Sigmoid colon (tissue), 7 donors: ENCODE data around the gene SS18. TPM values are rescaled to one million over a fixed set of nuclear protein-coding genes. Genes with fewer than 3 reads are reported as not detected.
A peak's percentile ranks its signal among the peaks of the same experiment; 100 is the strongest.

Experiments used
- DNase-seq: peaks from one replicate; pipeline ENCODE4 v3.0.0-alpha.2; 2019
- H3K27ac ChIP-seq, 4 donors: fragments of 200-600 bp; sonication (generic); one replicate each; pipeline ENCODE4 v1.5.1; 2016 to 2019; ENCODE audit warnings: mild to moderate bottlenecking in 1 of 4
- H3K27me3 ChIP-seq, 3 donors: fragments of 200-600 bp; sonication (generic); one replicate each; pipeline ENCODE4 v1.5.1; 2019; ENCODE audit warnings: mild to moderate bottlenecking in 1 of 3
- H3K36me3 ChIP-seq, 4 donors: fragments of 200-600 bp; sonication (generic); one replicate each; pipeline ENCODE4 v1.5.1; 2016 to 2019
- H3K4me1 ChIP-seq, 4 donors: fragments of 200-600 bp; sonication (generic); one replicate each; pipeline ENCODE4 v1.5.1; 2017 to 2019
- H3K4me3 ChIP-seq, 4 donors: fragments of 200-600 bp; sonication (generic); one replicate each; pipeline ENCODE4 v1.5.1; 2017 to 2019; ENCODE audit warnings: mild to moderate bottlenecking in 2 of 4, moderate library complexity in 1 of 4
- H3K9me3 ChIP-seq, 4 donors: fragments of 200-600 bp in 3 of 4; sonication (generic) in 3 of 4; one replicate each; pipeline versions ENCODE4 v1.5.1 to v1.6.1; 2013 to 2019
- EP300 ChIP-seq, 4 donors: sonication (generic); formaldehyde crosslinking; IDR thresholded peaks; one replicate each; pipeline ENCODE4 v1.6.1; 2017; ENCODE audit warnings: antibody characterized with exemption in 4 of 4
- POLR2A ChIP-seq, 2 donors: fragments of 450-650 bp; IDR thresholded peaks; one replicate each; pipeline ENCODE4 v1.6.1; 2016; ENCODE audit warnings: antibody characterized with exemption in 2 of 2, mild to moderate bottlenecking in 2 of 2, moderate library complexity in 2 of 2
- POLR2AphosphoS5 ChIP-seq, 4 donors: sonication (generic); formaldehyde crosslinking; IDR thresholded peaks; one replicate each; pipeline ENCODE4 v1.6.1; 2017; ENCODE audit warnings: antibody characterized with exemption in 4 of 4
- WGBS, 2 donors: extraction: QIAGEN DNeasy Blood & Tissue Kit; methylation state at CpG; one replicate each; pipeline ENCODE4 v1.1.7; 2013; 5-methylcytosine and 5-hydroxymethylcytosine counted together
- intact Hi-C: fragments of 100-400 bp; cut with DNase I; formaldehyde crosslinking; loops from one replicate; pipeline ENCODE4 v1.15.1; 2023
- polyA plus RNA-seq, 3 donors: library from polyadenylated mRNA; stranded (reverse); fragments of 200-250 nt; gene quantifications; one replicate each; pipeline ENCODE4 v1.2.3, GENCODE V29; 2013
- total RNA-seq, 4 donors: library from RNA; depleted of rRNA; stranded (reverse); fragments of >200 nt; gene quantifications; one replicate each; pipeline ENCODE4 v1.1.0, GENCODE V29; 2016
- TF ChIP-seq, protein P1 (sequence below), 4 experiments: fragments of 450-650 bp in 3 of 4; fragments of 200-600 bp in 1 of 4; IDR thresholded peaks; one replicate each; pipeline ENCODE4 v1.5.1; 2016 to 2019; ENCODE audit warnings: antibody characterized with exemption in 4 of 4, mild to moderate bottlenecking in 3 of 4, moderate library complexity in 2 of 4
- donor health status: healthy with polysubstance abuse.
- donor health status: Bipolar disorder and iron deficiency.
- donor health status: healthy.

Gene SS18
- total and polyA plus RNA-seq, 7 donors = 22.8 to 204 (median 89.2) TPM

DNA sequence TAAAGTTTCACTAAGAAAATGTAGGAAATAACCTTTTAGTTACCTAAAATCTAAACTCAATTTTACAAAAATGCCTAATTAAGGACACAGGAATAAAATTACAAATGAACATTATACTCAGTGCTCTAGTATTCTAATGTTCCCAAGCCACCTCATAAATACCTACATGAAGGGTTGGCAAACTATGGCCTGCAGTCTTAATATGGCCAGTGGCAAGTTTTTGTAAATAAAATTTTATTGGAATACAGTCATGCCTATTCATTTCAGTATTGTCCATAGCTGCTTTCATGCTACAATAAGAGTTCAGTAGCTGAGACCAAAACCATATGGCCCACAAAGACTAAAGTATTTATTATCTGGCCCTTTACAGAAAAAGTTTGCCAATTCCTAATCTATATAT, 53.8 kb downstream of the SS18 start:
- intact Hi-C loops = no loop called here
- TF ChIP-seq POLR2AphosphoS5 (IDR thresholded peaks at IDR 0.05) = peak in 1 of 4 donors; percentile 36
- TF ChIP-seq POLR2A (IDR thresholded peaks at IDR 0.05) = no peak
- Histone ChIP-seq H3K4me1 (peaks cover 0 to 12% (median 4%) of the 10 kb centered on the region in 4 donors), H3K4me3 (no peak overlapping the region), H3K27ac (no peak overlapping the region), H3K27me3 (no peaks in the 10 kb centered on the region), H3K36me3 (peaks cover 0 to 67% (median 25%) of the 10 kb centered on the region in 4 donors), H3K9me3 (no peaks in the 10 kb centered on the region)
- DNase-seq = no peak

DNA sequence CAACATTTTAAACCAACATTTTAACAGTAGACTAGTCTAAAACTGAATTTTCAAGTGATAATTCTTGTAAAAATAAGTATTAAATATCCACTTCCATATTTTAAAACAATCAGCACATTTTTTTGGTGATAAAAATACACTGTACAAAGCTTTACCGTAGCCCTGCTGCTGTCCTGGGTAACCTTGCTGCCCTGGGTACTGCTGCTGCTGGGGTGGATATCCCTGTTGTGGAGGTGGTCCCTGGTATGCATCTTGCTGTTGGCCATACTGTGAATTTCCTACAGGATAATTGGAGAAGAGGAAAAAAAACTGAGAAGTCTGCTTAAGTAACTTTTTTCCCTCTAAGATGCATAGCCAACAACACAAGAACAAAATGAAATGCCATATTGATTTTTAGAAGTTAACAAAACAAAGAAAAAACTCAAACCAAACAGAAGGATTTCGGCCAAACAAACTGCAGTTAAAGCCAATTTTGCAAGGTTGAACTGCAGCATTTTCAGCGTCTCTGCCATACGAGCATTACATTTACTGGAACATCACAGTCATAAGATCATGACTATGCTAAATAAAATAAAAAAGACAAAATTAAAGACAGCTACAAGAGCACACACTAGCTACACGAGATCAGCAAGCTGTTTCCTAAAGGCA, 55.4 kb downstream of the SS18 start:
- 90 to 95% methylated on average over 5 of the region's 5 CpGs for whole genome bisulfite sequencing, 2 donors
- Histone ChIP-seq H3K36me3 (peaks cover 0 to 83% (median 28%) of the 10 kb centered on the region in 4 donors), H3K27me3 (no peaks in the 10 kb centered on the region), H3K9me3 (no peaks in the 10 kb centered on the region), H3K27ac (no peak overlapping the region), H3K4me3 (no peak overlapping the region), H3K4me1 (peaks cover 0 to 7% (median 3%) of the 10 kb centered on the region in 4 donors)
- no peak for DNase-seq
- TF ChIP-seq EP300 (IDR thresholded peaks at IDR 0.05) = no peak
- no peak for TF ChIP-seq POLR2AphosphoS5 (IDR thresholded peaks at IDR 0.05)
- TF ChIP-seq, protein P1, sequence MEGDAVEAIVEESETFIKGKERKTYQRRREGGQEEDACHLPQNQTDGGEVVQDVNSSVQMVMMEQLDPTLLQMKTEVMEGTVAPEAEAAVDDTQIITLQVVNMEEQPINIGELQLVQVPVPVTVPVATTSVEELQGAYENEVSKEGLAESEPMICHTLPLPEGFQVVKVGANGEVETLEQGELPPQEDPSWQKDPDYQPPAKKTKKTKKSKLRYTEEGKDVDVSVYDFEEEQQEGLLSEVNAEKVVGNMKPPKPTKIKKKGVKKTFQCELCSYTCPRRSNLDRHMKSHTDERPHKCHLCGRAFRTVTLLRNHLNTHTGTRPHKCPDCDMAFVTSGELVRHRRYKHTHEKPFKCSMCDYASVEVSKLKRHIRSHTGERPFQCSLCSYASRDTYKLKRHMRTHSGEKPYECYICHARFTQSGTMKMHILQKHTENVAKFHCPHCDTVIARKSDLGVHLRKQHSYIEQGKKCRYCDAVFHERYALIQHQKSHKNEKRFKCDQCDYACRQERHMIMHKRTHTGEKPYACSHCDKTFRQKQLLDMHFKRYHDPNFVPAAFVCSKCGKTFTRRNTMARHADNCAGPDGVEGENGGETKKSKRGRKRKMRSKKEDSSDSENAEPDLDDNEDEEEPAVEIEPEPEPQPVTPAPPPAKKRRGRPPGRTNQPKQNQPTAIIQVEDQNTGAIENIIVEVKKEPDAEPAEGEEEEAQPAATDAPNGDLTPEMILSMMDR (IDR thresholded peaks at IDR 0.05) = no peak
- no peak for TF ChIP-seq POLR2A (IDR thresholded peaks at IDR 0.05)
- intact Hi-C loops = no loop called here

DNA sequence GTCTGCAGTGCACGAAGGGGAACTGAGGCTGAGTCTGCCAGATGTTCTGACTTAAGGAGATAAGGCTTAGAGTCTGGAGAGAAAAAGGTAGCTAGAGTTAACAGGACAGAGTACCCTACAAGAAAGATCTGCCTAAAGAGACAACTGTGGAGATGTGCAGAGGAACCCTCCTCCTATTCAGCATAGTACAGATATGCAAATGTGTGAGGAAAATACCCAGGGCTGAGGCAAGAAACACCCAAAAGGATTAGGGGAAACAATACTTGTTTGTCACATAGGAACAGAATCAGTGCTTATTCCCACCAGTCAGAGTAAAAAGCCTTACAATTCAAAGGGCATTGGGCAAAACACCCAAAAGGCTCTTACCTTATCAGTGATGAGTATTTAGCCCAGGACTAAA, 67.8 kb downstream of the SS18 start:
- peaks cover 9 to 91% (median 31%) of the 10 kb centered on the region in 4 donors for H3K36me3 ChIP-seq

DNA sequence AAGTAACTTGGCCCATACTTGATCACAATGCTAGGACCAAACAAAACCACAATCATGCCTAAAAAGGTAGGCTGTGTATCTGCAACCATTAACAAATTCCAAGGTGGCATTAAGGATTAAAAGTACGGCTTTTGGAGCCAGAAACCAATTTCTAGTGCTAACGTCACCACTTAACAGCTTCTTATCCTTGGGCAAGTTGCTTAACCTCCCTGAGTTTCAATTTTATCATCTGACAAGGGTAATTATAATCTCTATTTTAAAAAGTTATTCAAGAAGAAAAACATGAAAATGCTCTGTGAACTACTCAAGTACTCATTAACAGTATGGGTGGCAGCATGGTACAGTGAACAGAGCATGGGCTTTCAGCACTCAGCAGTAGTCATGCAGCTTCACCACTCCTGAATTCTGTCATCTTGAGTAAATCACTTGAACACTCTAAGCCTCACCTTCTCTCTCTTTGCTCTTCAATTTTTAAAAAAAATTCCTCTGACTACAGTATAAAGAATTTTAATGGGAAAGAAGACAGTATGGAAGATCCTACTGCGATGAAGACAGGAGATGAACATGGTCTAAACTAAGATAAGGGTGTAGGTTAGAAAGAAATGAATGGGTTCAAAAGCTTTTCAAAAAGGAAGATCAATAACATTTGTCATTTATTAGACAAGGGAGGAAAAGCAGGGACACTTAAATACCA, 69.2 kb downstream of the SS18 start:
- WGBS, 2 donors = 93 to 96% methylated on average over 3 of the region's 3 CpGs
- DNase-seq = no peak
- Histone ChIP-seq H3K9me3 (no peaks in the 10 kb centered on the region), H3K27me3 (no peaks in the 10 kb centered on the region), H3K4me3 (no peak overlapping the region), H3K4me1 (no peaks in the 10 kb centered on the region), H3K27ac (no peak overlapping the region), H3K36me3 (peaks cover 10 to 91% (median 32%) of the 10 kb centered on the region in 4 donors)
- intact Hi-C loops = no loop called here
- TF ChIP-seq EP300 (IDR thresholded peaks at IDR 0.05) (no peak), POLR2A (IDR thresholded peaks at IDR 0.05) (no peak), POLR2AphosphoS5 (IDR thresholded peaks at IDR 0.05) (no peak)
- TF ChIP-seq, protein P1 (IDR thresholded peaks at IDR 0.05) = no peak

More for the DNA sequence above, 67.8 kb downstream of the SS18 start:
- H3K27ac ChIP-seq = no peak overlapping the region
- WGBS, 2 donors = 97 to 100% methylated on average over 1 of the region's 1 CpG
- no peak for TF ChIP-seq POLR2A (IDR thresholded peaks at IDR 0.05)
- TF ChIP-seq POLR2AphosphoS5 (IDR thresholded peaks at IDR 0.05) = no peak
- TF ChIP-seq, protein P1 (IDR thresholded peaks at IDR 0.05) = no peak
- TF ChIP-seq EP300 (IDR thresholded peaks at IDR 0.05) = no peak
- no peak overlapping the region for H3K4me3 ChIP-seq
- H3K27me3 ChIP-seq = no peaks in the 10 kb centered on the region
- no peaks in the 10 kb centered on the region for H3K4me1 ChIP-seq
- no peaks in the 10 kb centered on the region for H3K9me3 ChIP-seq
- no peak for DNase-seq
- intact Hi-C loops = no loop called here

DNA sequence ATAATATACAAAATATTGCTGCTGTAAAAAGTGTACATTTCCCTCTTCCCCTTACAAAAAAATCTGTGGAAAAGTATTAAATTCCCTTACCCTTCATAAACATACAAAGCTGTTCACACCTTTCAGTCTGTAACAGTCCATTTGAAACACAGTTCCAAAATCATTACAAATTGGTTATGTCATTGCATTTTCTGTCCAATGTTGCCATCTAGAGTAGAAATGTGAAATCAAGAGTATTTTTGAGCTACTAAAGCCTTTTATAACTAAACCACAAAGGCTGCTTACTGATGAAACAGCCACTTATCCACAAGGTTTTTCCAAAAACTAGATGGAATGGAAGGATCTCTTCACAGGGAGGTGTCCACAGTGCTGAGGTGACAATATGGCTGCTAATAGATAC, 72.5 kb downstream of the SS18 start:
- intact Hi-C loops = no loop called here
- no peak for DNase-seq
- H3K4me1 ChIP-seq = no peaks in the 10 kb centered on the region
- H3K27ac ChIP-seq = no peak overlapping the region
- TF ChIP-seq, protein P1 (IDR thresholded peaks at IDR 0.05) = no peak
- TF ChIP-seq POLR2A (IDR thresholded peaks at IDR 0.05) (no peak), POLR2AphosphoS5 (IDR thresholded peaks at IDR 0.05) (no peak), EP300 (IDR thresholded peaks at IDR 0.05) (no peak)
- peaks cover 6 to 92% (median 26%) of the 10 kb centered on the region in 4 donors for H3K36me3 ChIP-seq
- no peaks in the 10 kb centered on the region for H3K9me3 ChIP-seq
- no peaks in the 10 kb centered on the region for H3K27me3 ChIP-seq
- no peak overlapping the region for H3K4me3 ChIP-seq
